Stimulated activated naive B cell treated with anti-CD40 and anti-IgM and Interleukin-4, amounts not matched to agents 10 μg/mL and 1 μg/mL and 100 μg/mL, for 72 hours (primary cell): Measurements from ENCODE around the gene IGSF23.
"Not testable (repeated sequence)": the region's sequence is repeated elsewhere in the genome, so short reads cannot be mapped to it uniquely, and the experiment has no call there.

Source experiments
- ATAC-seq, 2 donors: fragments of 150-1000 bp; cut with Tn5 transposase; replicated peaks; 2 replicates each; pipeline ENCODE4 v1.10.0; 2021; ENCODE audit warnings: moderate library complexity in 1 of 2
- DNase-seq: peaks from one replicate; pipeline ENCODE4 v3.0.0; 2021
- H3K27ac Mint-ChIP-seq: one replicate; pipeline ENCODE4 v1.8.0; 2022; ENCODE audit warnings: mild to moderate bottlenecking, mixed read lengths
- H3K27me3 Mint-ChIP-seq, 2 donors: one replicate each; pipeline ENCODE4 v1.8.0; 2022; ENCODE audit warnings: mixed read lengths in 2 of 2
- H3K36me3 Mint-ChIP-seq, 2 donors: one replicate each; pipeline ENCODE4 v1.8.0; 2022; ENCODE audit warnings: mixed read lengths in 2 of 2, mild to moderate bottlenecking in 1 of 2
- H3K4me1 Mint-ChIP-seq, 2 donors: one replicate each; pipeline ENCODE4 v1.8.0; 2022; ENCODE audit warnings: mixed read lengths in 2 of 2, mild to moderate bottlenecking in 1 of 2
- H3K4me3 Mint-ChIP-seq, 2 donors: one replicate each; pipeline ENCODE4 v1.8.0; 2022; ENCODE audit warnings: mild to moderate bottlenecking in 2 of 2, mixed read lengths in 2 of 2, moderate library complexity in 1 of 2
- H3K9me3 Mint-ChIP-seq, 2 donors: one replicate each; pipeline ENCODE4 v1.8.0; 2022; ENCODE audit warnings: mixed read lengths in 2 of 2, mild to moderate bottlenecking in 1 of 2

The IGSF23 gene

DNA sequence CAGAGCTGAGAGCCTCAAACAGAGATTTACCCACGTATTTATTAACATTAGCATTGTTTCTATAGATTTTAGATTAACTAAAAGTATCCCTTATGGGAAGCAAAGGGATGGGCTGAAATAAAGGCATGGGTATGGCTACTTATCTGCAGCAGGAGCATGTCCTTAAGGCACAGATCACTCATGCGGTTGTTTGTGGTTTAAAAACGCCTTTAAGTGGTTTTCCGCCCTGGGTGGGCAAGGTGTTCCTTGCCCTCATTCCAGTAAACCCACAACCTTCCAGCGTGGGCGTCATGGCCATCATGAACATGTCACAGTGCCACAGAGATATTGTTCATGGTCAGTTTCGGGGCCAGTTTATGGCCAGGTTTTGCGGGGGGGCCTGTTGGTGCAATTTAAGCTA is 18.2 kb downstream of the IGSF23 start:
- H3K4me3 Mint-ChIP-seq, H3K9me3 Mint-ChIP-seq, H3K4me1 Mint-ChIP-seq, ATAC-seq, H3K27ac Mint-ChIP-seq, H3K36me3 Mint-ChIP-seq, DNase-seq: not testable (repeated sequence)
- H3K27me3 Mint-ChIP-seq: peaks cover 36 to 50% of the 10 kb centered on the region in 2 donors

DNA sequence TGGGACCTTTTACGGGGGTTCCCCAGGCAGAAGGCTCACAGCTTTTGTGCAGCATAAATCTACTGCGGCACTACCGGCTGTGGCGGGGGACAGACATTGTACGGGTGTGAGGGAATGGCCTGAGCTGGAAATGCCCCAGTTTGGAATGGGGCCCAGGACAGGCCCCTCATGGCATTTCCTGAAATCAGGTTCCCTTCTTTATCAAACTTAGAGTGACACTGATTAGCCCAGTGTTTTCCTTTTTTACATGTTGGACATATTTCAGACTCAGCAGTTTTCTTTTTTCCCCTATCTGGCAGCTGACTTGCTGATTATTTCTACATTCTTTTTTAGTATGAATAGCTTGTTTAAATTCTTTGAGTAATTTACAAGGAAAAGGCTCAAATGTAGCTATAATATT is 20.7 kb downstream of the IGSF23 start:
- not testable (repeated sequence) for DNase-seq, H3K4me1 Mint-ChIP-seq, H3K27ac Mint-ChIP-seq, H3K36me3 Mint-ChIP-seq, H3K9me3 Mint-ChIP-seq, ATAC-seq, H3K4me3 Mint-ChIP-seq
- peaks cover 31 to 46% of the 10 kb centered on the region in 2 donors for H3K27me3 Mint-ChIP-seq

DNA sequence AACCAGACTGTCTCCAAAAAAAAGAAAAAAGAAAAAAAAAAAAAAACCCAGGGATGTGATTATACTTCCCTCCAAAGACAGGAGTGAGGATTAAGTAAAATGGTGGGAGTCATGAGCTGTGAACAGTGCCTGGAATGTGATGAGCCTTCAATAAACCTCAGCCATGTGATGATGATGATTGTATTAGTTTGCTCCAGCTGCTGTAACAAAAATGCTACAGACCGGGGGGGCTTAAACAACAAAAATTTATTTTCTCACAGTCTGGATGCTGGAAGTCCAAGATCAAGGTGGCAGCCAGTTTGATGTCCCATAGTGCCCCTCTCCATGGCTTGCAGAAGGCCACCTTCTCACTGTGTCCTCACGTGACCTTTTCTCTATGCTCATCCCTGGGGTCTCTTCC is 21.4 kb downstream of the IGSF23 start:
- Mint-ChIP-seq H3K36me3 (no peaks in the 10 kb centered on the region), H3K4me3 (no peak overlapping the region), H3K27ac (no peak overlapping the region), H3K4me1 (no peaks in the 10 kb centered on the region), H3K9me3 (peaks cover 0 to 3% of the 10 kb centered on the region in 2 donors), H3K27me3 (peaks cover 31 to 46% of the 10 kb centered on the region in 2 donors)
- ATAC-seq (no peak), DNase-seq (no peak)

DNA sequence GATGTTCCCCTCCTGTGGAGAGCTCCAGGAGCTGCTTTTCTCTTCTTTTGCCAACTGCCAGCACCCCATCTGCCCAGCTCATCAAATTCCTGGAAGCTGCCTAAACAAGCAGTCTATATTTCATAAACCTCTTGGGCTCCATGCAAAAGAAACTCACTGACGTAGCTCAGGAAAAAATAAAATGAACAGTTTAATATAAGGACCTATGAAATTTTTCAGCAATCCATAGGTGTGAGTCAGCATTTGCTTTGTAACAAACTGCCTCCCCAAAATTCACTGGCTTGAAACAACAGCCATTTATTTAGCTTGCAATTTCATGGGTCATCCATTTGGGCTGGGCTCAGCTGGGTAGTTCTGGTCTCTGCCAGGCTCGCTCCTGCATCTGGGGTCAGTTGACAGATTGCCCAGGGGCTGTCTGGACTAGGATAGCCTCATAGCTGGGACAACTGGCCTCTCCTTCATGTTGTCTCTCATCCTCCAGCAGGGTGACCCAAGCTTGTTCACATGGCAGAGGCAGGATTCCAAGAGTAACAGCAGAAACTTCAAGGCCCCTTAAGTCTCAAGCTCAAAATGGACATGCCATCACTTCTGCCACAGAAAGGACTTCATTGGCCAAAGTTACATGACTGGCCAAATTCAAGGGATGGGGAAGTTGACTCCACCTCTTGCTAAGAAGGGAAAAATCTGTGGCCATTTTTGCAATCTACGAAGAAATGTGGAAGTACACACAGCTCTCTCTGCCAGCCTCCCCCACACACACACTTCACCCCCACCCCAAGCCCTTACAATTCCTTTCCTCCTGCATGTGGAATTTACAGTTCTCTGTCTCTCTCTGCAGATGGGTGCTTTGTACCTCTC is 22.4 kb downstream of the IGSF23 start:
- no peak for ATAC-seq
- Mint-ChIP-seq H3K27me3 (peaks cover 24 to 43% of the 10 kb centered on the region in 2 donors), H3K9me3 (peaks cover 0 to 3% of the 10 kb centered on the region in 2 donors), H3K36me3 (peaks cover 0 to 1% of the 10 kb centered on the region in 2 donors), H3K4me1 (no peaks in the 10 kb centered on the region), H3K27ac (no peak overlapping the region), H3K4me3 (no peak overlapping the region)
- no peak for DNase-seq

DNA sequence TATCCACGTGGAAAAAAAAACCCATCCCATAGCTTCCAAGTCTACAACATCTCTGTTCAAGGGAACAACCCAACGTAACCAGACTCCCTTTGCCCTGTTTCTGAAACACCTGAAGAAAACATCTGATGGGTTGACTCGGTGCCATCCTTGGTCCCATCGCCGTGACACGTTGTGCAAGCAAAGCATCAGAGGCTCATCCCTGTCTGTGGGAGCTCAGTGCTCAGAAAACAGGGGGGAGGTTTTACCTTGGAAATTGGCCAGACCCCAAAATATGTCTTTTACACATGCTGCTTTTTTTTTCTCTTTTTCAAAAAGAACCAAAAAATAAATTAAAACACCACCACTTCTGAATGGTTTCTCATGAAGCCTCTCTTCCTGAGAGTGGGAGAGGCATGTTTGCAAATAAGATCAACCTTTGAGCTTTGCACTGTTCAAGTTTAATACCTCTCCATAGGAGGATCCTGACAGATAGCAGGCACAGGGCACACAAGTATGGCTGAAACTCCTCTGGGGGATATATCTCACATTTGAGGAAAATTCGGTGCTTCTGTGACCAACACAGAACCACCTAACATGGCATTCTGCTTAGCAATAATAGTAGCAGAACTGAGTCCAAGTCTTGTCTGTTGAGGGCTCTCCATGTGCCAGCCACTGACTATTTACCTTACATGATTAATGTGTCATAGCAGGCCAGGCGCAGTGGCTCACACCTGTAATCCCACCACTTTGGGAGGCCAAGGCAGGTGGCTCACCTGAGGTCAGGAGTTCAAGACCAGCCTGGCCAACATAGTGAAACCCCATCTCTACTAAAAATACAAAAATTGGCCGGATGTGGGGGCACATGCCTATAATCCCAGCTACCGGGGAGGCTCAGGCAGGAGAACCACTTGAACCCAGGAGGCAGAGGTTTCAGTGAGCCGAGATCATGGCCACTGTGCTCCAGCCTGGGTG is 23.4 kb downstream of the IGSF23 start:
- Mint-ChIP-seq H3K4me3 (no peak overlapping the region), H3K27ac (no peak overlapping the region), H3K9me3 (peaks cover 0 to 3% of the 10 kb centered on the region in 2 donors), H3K4me1 (no peaks in the 10 kb centered on the region), H3K36me3 (peaks cover 0 to 1% of the 10 kb centered on the region in 2 donors), H3K27me3 (peaks cover 23 to 50% of the 10 kb centered on the region in 2 donors)
- ATAC-seq (no peak), DNase-seq (no peak)

DNA sequence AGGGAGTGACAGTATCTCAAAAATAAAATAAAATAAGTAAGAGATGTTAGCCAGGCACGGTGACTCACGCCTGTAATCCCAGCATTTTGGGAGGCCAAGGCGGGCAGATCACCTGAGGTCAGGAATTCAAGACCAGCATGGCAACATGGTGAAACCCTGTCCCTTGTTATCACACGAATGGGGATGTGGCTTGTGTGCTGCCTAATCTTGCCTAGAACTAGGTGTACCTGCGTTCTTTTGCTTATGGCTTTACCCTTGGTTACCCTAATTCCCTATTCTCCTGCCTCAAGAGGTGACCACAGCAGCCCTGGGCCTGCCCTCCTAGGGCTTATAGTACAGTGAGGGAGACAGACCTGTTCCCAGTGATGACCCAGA is 24.0 kb downstream of the IGSF23 start:
- H3K9me3 Mint-ChIP-seq: peaks cover 0 to 3% of the 10 kb centered on the region in 2 donors
- H3K4me1 Mint-ChIP-seq: no peaks in the 10 kb centered on the region
- H3K4me3 Mint-ChIP-seq: no peak overlapping the region
- H3K27me3 Mint-ChIP-seq: peaks cover 25 to 49% of the 10 kb centered on the region in 2 donors
- no peak for ATAC-seq
- H3K27ac Mint-ChIP-seq: peak overlapping the region; percentile 7
- peaks cover 0 to 1% of the 10 kb centered on the region in 2 donors for H3K36me3 Mint-ChIP-seq
- no peak for DNase-seq

DNA sequence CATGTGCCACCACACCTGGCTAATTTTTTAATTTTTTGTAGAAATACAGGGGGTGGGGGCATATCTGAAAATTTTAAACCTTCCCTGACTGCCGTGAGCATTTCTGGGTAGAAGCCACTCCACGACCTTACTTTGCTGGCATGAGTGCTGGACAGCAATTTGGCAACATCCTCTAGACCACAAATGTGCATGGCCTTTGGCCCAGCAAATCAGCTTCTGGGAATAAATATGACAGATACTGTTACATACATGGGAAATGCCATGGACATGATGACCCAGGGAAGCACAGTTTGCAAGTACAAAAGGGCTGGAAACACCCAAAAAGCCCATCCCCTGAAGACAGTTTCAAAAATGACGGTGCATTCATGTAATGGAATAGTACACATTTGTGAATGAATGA is 27.2 kb downstream of the IGSF23 start:
- no peak overlapping the region for H3K27ac Mint-ChIP-seq
- H3K36me3 Mint-ChIP-seq: peaks cover 0 to 1% of the 10 kb centered on the region in 2 donors

DNA sequence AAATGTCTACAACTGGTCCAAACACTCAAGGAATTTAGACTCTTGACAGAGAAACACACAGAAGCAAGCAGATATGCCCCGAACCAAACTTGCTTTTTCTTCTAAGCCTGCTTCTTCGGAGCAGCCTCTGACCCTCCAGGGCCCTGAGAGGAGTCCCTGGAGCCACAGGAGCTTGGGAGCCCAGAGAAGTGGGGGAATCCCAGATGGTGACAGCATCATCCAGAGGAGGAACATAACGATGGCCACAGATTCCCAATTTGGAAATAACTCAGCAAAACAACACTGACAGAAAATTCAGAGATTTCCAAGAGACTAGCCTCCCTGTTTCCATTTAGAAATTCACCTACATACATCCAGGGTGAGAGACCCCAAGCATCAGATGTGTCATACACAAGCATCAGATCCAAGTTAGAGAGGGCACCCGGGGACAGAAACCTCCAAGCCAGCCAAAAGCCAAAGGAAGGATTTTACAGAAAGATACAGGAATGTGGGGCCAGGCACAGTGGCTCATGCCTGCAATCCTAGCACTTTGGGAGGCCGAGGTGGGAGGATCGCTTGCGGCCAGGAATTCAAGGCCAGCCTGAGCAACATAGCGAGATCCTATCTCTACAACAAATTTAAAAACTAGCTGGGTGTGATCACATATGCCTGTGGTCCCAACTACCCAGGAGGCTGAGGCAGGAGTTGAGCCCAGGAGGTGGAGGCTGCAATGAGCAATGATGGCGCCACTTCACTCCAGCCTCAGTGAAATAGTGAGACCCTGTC is 28.3 kb downstream of the IGSF23 start:
- no peaks in the 10 kb centered on the region for H3K9me3 Mint-ChIP-seq
- H3K27me3 Mint-ChIP-seq: peaks cover 29 to 60% of the 10 kb centered on the region in 2 donors
- peaks cover 0 to 1% of the 10 kb centered on the region in 2 donors for H3K36me3 Mint-ChIP-seq
- no peak overlapping the region for H3K4me3 Mint-ChIP-seq
- ATAC-seq (no peak), DNase-seq (no peak)
- no peaks in the 10 kb centered on the region for H3K4me1 Mint-ChIP-seq
- no peak overlapping the region for H3K27ac Mint-ChIP-seq

More for the DNA sequence above, 27.2 kb downstream of the IGSF23 start:
- no peak for DNase-seq
- no peak for ATAC-seq
- no peak overlapping the region for H3K4me3 Mint-ChIP-seq
- peaks cover 27 to 49% of the 10 kb centered on the region in 2 donors for H3K27me3 Mint-ChIP-seq
- no peaks in the 10 kb centered on the region for H3K9me3 Mint-ChIP-seq
- no peaks in the 10 kb centered on the region for H3K4me1 Mint-ChIP-seq

DNA sequence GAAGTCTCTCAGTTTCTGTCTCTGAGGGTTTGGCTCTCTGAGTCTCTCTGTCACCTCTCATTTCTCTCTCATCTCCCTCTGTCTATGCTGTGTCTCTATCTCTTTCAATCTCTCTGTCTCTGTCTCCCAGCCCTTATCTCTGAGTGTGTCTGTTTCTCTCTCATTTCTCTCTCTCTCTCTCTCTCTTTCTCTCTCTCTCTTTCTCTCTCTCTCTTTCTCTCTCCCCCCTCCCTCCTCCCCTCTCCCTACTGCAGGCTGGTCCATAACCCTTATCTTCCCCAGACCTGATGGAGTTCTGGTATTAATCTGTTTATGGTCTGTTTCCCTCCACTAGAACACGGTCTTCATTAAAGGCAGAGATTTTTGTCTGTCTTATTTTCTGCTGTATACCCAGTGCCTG is 29.0 kb downstream of the IGSF23 start:
- H3K4me3 Mint-ChIP-seq: no peak overlapping the region
- no peak overlapping the region for H3K27ac Mint-ChIP-seq

DNA sequence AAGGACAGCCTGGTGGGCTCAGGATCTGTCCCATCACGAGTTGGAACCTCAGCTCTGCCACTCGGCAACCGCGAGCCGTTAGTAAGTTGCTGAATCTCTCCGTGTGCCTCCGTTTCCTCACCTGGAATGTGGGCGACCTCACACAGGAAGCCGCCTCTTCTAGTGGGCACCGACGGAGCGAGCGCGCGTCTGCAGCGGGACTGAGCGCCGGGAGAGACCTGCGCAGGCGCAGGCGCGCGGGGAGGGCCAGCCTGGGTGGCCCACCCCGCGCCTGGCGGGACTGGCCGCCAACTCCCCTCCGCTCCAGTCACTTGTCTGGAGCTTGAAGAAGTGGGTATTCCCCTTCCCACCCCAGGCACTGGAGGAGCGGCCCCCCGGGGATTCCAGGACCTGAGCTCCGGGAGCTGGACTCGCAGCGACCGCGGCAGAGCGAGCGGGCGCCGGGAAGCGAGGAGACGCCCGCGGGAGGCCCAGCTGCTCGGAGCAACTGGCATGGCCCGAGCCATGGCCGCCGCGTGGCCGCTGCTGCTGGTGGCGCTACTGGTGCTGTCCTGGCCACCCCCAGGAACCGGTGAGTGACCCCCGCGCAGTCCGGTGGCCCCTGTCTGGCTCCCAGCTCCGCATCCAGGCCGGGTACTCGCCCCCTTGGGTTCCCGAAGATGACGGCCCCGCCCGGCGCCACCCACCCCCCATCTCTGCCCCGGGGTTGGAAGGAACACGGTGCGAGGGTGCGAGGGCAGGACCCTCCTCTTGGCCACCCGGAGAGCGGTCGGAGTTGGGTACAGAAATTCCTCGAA is 30.4 kb downstream of the IGSF23 start, which contains the start of gene PVR:
PVR (plus strand) TSS at position 306 of the 797 bp plus-strand sequence; CDS start at position 493, 187 bp downstream.
- peaks cover 34 to 63% of the 10 kb centered on the region in 2 donors for H3K27me3 Mint-ChIP-seq
- peak within 1 kb of the TSS; percentile 77 to 79 for H3K4me3 Mint-ChIP-seq
- DNase-seq: no peak
- H3K27ac Mint-ChIP-seq: peak within 1 kb of the TSS; percentile 17
- no peaks in the 10 kb centered on the region for H3K4me1 Mint-ChIP-seq
- no peaks in the 10 kb centered on the region for H3K9me3 Mint-ChIP-seq
- peak; percentile 58 to 73 for ATAC-seq
- H3K36me3 Mint-ChIP-seq: peaks cover 0 to 1% of the 10 kb centered on the region in 2 donors

More for the DNA sequence above, 29.0 kb downstream of the IGSF23 start:
- Mint-ChIP-seq H3K4me1 (no peaks in the 10 kb centered on the region), H3K36me3 (peaks cover 0 to 1% of the 10 kb centered on the region in 2 donors), H3K9me3 (no peaks in the 10 kb centered on the region), H3K27me3 (peaks cover 36 to 65% of the 10 kb centered on the region in 2 donors)
- DNase-seq: no peak
- ATAC-seq: no peak

DNA sequence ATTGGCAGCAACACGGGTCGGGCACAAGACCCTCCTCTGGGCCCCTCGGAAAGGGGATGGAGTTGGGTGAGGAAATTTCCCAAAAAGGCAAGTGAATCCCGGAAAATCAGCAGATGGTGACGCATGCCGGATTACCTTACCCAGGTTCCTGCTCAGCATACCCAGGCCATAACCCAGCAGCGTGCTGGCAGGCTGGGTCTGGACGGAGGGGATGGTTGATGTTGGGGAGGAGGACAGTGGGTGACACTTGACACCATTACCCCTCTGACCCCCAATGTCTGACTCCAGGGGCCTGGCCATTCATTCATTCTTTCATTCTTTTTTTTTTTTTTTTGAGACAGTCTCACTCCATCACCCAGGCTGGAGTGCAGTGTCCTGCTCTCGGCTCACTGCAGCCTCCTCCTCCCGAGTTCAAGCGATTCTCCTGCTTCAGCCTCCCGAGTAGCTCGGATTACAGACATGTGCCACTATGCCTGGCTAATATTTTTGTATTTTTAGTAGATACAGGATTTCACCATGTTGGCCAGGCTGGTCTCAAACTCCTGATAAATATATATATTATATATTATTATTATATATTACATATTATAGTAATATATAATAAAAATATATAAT is 31.1 kb downstream of the IGSF23 start:
- Mint-ChIP-seq H3K27me3 (peaks cover 34 to 63% of the 10 kb centered on the region in 2 donors), H3K4me3 (peak overlapping the region; percentile 73 to 77), H3K27ac (peak overlapping the region; percentile 17), H3K4me1 (peaks cover 0 to 2% of the 10 kb centered on the region in 2 donors), H3K36me3 (peaks cover 0 to 1% of the 10 kb centered on the region in 2 donors), H3K9me3 (no peaks in the 10 kb centered on the region)
- ATAC-seq (peak; percentile 38), DNase-seq (no peak)

DNA sequence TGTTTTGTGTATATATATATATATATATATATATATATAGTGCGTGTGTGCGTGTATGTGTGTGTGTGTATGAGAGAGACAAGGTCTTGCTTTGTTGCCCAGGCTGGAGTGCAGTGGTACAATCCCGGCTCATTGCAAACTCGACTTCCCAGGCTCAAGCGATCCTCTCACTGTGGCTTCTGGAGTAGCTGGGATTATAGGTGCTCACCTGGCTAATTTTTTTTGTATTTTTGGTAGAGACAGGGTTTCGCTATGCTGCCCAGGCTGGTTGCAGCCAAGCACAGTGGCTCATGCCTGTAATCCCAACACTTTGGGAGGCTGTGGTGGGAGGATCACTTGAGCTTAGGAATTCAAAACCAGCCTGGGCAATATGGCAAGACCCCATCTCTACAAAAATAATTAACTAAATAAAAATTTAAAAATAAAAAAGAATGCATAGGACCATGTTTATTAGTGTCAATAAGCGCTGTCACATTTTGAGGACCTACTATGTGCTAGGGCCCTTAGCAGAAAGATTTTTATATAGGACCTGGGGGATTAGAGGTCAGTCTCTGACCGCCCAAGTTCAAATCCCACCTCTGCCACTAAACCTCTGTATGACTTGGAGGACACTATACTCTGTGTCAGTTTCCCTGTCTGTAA is 32.2 kb downstream of the IGSF23 start:
- DNase-seq: no peak

More for the DNA sequence above, 32.2 kb downstream of the IGSF23 start:
- H3K4me1 Mint-ChIP-seq: peaks cover 0 to 2% of the 10 kb centered on the region in 2 donors
- ATAC-seq: no peak
- no peak overlapping the region for H3K27ac Mint-ChIP-seq
- no peak overlapping the region for H3K4me3 Mint-ChIP-seq
- peaks cover 34 to 61% of the 10 kb centered on the region in 2 donors for H3K27me3 Mint-ChIP-seq
- peaks cover 0 to 1% of the 10 kb centered on the region in 2 donors for H3K36me3 Mint-ChIP-seq
- H3K9me3 Mint-ChIP-seq: no peaks in the 10 kb centered on the region
